ENCODE results near the gene C8A. TPM values are rescaled to one million over a fixed set of nuclear protein-coding genes. Genes with fewer than 3 reads are reported as not detected.

C8A gene
- total and polyA plus RNA-seq, 2 of the 8 experiments (the other 6 are each of a cell fraction or from before 2014, with no cell fraction given), result not detected

- TF ChIP-seq SAP30 (IDR thresholded peaks at IDR 0.05; ENCODE audit: insufficient read depth, insufficient replicate concordance, low read length) (no peak), YY1 (IDR thresholded peaks at IDR 0.05; ENCODE audit: low read depth, low read length) (no peak), POLR2AphosphoS5 (IDR thresholded peaks at IDR 0.05; ENCODE audit: low read depth, low read length) (no peak), EGR1 (IDR thresholded peaks at IDR 0.05; ENCODE audit: borderline replicate concordance, low read depth, low read length) (no peak), EP300 (IDR thresholded peaks at IDR 0.05; ENCODE audit: borderline replicate concordance in 1 of 2, low read depth in 2 of 2, low read length in 2 of 2) (no peak)
These were observed 100.1 kb downstream of the C8A start (continued) for GRCh38 chr1:56954664-56955063.

Data from H1 (cell line).